ENCODE data around the gene ZFP3.
A peak's percentile ranks its signal among the peaks of the same experiment; 100 is the strongest.
"Not testable (repeated sequence)": the region's sequence is repeated elsewhere in the genome, so short reads cannot be mapped to it uniquely, and the experiment has no call there.

Gene ZFP3

GRCh38 chr17:5078106-5079028, at the start of gene ZFP3:
TSS of gene ZFP3 (plus strand) at chr17:5078467. CDS start at chr17:5091505, 13,038 bp downstream.
- DNase-seq = peak; percentile 76

- not testable (repeated sequence) for DNase-seq
Measured at GRCh38 chr17:5030168-5030567, 48.1 kb upstream of the ZFP3 start.

GRCh38 chr17:5031365-5032082, 46.7 kb upstream of the ZFP3 start:
- peak; percentile 87 for DNase-seq

GRCh38 chr17:5032865-5033264, 45.4 kb upstream of the ZFP3 start:
- DNase-seq = no peak

- DNase-seq = no peak
Measured at GRCh38 chr17:5033352-5034015, 44.8 kb upstream of the ZFP3 start.

- no peak for DNase-seq
Measured at GRCh38 chr17:5034063-5034462, 44.2 kb upstream of the ZFP3 start.

GRCh38 chr17:5034651-5035050, 43.6 kb upstream of the ZFP3 start:
- no peak for DNase-seq

GRCh38 chr17:5035315-5035714, 43.0 kb upstream of the ZFP3 start, which contains the start of gene SLC52A1:
TSS of gene SLC52A1 (minus strand) at chr17:5035426. CDS start at chr17:5034606, 820 bp downstream.
- no peak for DNase-seq

GRCh38 chr17:5042157-5043022, 35.9 kb upstream of the ZFP3 start:
- no peak for DNase-seq

GRCh38 chr17:5043524-5043923, 34.7 kb upstream of the ZFP3 start:
- DNase-seq = no peak

GRCh38 chr17:5044630-5045029, 33.6 kb upstream of the ZFP3 start:
- DNase-seq = no peak

- DNase-seq = no peak
Measured at GRCh38 chr17:5045496-5045895, 32.8 kb upstream of the ZFP3 start.

GRCh38 chr17:5047446-5047845, 30.8 kb upstream of the ZFP3 start:
- DNase-seq = no peak

- no peak for DNase-seq
Measured at GRCh38 chr17:5049314-5049841, 28.9 kb upstream of the ZFP3 start.

GRCh38 chr17:5050278-5050677, 28.0 kb upstream of the ZFP3 start:
- no peak for DNase-seq

- DNase-seq = no peak
Measured at GRCh38 chr17:5055543-5055942, 22.7 kb upstream of the ZFP3 start.

- no peak for DNase-seq
Measured at GRCh38 chr17:5065227-5065744, 13.0 kb upstream of the ZFP3 start.

GRCh38 chr17:5068236-5068635, 10.0 kb upstream of the ZFP3 start:
- no peak for DNase-seq

- DNase-seq = no peak
Measured at GRCh38 chr17:5069724-5070123, 8.5 kb upstream of the ZFP3 start.

- DNase-seq = not testable (repeated sequence)
Measured at GRCh38 chr17:5075472-5075871, 2.8 kb upstream of the ZFP3 start.

- DNase-seq = not testable (repeated sequence)
Measured at GRCh38 chr17:5077275-5077674, 992 bp upstream of the ZFP3 start.

- DNase-seq = no peak
Measured at GRCh38 chr17:5077781-5078105, 524 bp upstream of the ZFP3 start.

Data from NCI-H2227 treated with DMSO at 0.1 percent for 48 hours (cell line).